Liver (tissue), 3 donors: ENCODE measurements around the gene LYST.

ENCODE experiments used
- SP1 ChIP-seq: IDR thresholded peaks from 2 replicates; pipeline ENCODE4 v1.6.1; 2018; ENCODE audit warnings: antibody characterized with exemption, mild to moderate bottlenecking
- TAF1 ChIP-seq: conservative IDR thresholded peaks from 2 replicates; pipeline ENCODE4 v1.6.1; 2016; ENCODE audit warnings: antibody characterized with exemption, mild to moderate bottlenecking
- YY1 ChIP-seq: IDR thresholded peaks from 2 replicates; pipeline ENCODE4 v1.6.1; 2016; ENCODE audit warnings: antibody characterized with exemption, mild to moderate bottlenecking
- TF ChIP-seq, protein P1 (sequence below): IDR thresholded peaks from 2 replicates; pipeline ENCODE4 v1.6.1; 2016; ENCODE audit warnings: antibody characterized with exemption
- TF ChIP-seq, protein P2 (sequence below): fragments of 150-350 bp; IDR thresholded peaks from 2 replicates; pipeline ENCODE4 v1.5.1; 2017; ENCODE audit warnings: improper control_type of control experiment, low read depth, low read length; ENCODE audit not compliant: missing input control
- donor health status: healthy.
- donor health status: healthy.

DNA sequence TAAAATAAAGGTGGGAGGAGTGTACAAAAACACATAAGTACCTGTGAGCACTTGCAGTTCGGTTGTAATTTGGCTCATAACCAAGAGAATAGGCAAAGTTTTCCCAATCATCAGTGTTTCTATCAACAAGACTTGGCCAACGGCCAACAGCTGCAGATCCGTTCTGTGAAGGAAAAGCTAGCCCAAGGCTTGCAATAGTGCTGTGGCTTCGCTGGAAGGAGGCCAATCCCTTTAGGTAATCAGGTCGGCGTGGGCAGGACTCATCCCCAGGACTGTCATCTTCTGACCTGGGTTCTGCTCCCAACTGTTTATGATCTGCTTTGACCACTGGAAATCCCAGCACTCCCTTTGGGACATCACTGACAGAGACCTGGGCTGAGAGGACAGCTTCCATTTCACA, 107.8 kb downstream of the LYST start:
- TF ChIP-seq, protein P1, sequence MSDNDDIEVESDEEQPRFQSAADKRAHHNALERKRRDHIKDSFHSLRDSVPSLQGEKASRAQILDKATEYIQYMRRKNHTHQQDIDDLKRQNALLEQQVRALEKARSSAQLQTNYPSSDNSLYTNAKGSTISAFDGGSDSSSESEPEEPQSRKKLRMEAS, result no peak
- TF ChIP-seq TAF1 (no peak), SP1 (no peak), YY1 (no peak)
- TF ChIP-seq, protein P2, sequence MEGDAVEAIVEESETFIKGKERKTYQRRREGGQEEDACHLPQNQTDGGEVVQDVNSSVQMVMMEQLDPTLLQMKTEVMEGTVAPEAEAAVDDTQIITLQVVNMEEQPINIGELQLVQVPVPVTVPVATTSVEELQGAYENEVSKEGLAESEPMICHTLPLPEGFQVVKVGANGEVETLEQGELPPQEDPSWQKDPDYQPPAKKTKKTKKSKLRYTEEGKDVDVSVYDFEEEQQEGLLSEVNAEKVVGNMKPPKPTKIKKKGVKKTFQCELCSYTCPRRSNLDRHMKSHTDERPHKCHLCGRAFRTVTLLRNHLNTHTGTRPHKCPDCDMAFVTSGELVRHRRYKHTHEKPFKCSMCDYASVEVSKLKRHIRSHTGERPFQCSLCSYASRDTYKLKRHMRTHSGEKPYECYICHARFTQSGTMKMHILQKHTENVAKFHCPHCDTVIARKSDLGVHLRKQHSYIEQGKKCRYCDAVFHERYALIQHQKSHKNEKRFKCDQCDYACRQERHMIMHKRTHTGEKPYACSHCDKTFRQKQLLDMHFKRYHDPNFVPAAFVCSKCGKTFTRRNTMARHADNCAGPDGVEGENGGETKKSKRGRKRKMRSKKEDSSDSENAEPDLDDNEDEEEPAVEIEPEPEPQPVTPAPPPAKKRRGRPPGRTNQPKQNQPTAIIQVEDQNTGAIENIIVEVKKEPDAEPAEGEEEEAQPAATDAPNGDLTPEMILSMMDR, result no peak
